Kidney (tissue), 14 donors: ENCODE measurements around the gene TAPT1. TPM values are rescaled to one million over a fixed set of nuclear protein-coding genes. Genes with fewer than 3 reads are reported as not detected.

Experiments
- DNase-seq, 5 donors: peaks; one replicate each; pipeline ENCODE4 v3.0.0-alpha.2; 2013 to 2020
- FAIRE-seq: peaks from 2 replicates; lab custom pipeline; 2012; peaks lifted over from hg19 to GRCh38; lab: Jason Lieb, UNC
- H3K27ac ChIP-seq, 2 donors: one replicate each; pipeline ENCODE4 v1.7.0; 2013; ENCODE audit warnings: low read depth in 2 of 2, low read length in 2 of 2, inconsistent platforms in 1 of 2
- H3K27me3 ChIP-seq: one replicate; pipeline ENCODE4 v1.7.1; 2013; ENCODE audit warnings: low read length, inconsistent platforms; ENCODE audit not compliant: control insufficient read depth, insufficient read depth
- H3K36me3 ChIP-seq, 3 donors: one replicate each; pipeline versions ENCODE4 v1.7.0 to v1.7.1; 2013; ENCODE audit warnings: low read length in 3 of 3, control low read depth in 1 of 3, inconsistent platforms in 1 of 3; ENCODE audit not compliant: insufficient read depth in 3 of 3, control insufficient read depth in 2 of 3
- H3K4me1 ChIP-seq, 3 donors: one replicate each; pipeline versions ENCODE4 v1.7.0 to v1.7.1; 2013; ENCODE audit warnings: low read length in 3 of 3, inconsistent platforms in 1 of 3, low read depth in 1 of 3; ENCODE audit not compliant: control insufficient read depth in 2 of 3, insufficient read depth in 2 of 3
- H3K4me3 ChIP-seq, 3 donors: one replicate each; pipeline versions ENCODE4 v1.7.0 to v1.8.1; 2013; ENCODE audit warnings: low read length in 3 of 3, control low read depth in 1 of 3, inconsistent platforms in 1 of 3
- H3K9ac ChIP-seq, 3 donors: one replicate each; pipeline versions ENCODE4 v1.7.0 to v1.7.1; 2013; ENCODE audit warnings: low read length in 3 of 3, control low read depth in 1 of 3, inconsistent platforms in 1 of 3
- H3K9me3 ChIP-seq, 3 donors: one replicate each; pipeline versions ENCODE4 v1.7.0 to v1.7.1; 2013; ENCODE audit warnings: low read length in 3 of 3, control low read depth in 1 of 3, inconsistent platforms in 1 of 3; ENCODE audit not compliant: control insufficient read depth in 2 of 3, insufficient read depth in 1 of 3
- intact Hi-C: fragments of 100-400 bp; cut with DNase I; formaldehyde crosslinking; loops from one replicate; pipeline ENCODE4 v1.11.1; 2022
- polyA plus RNA-seq: library from polyadenylated mRNA; stranded (reverse); fragments of 350-450 nt; fragmentation: Illumina TruSeq; extraction: RNeasy Lipid Tissue Mini Kit (QIAGEN cat#74804); gene quantifications from one replicate; pipeline ENCODE4 v1.2.3, GENCODE V29; 2014; ENCODE audit warnings: low read depth, low replicate concordance; ENCODE audit not compliant: insufficient read depth
- total RNA-seq: library from RNA; stranded (reverse); fragmentation: NEBNext Ultra II Directional; extraction: Animal tissue kit (Norgen Biotek cat#: 25700); gene quantifications from one replicate; pipeline ENCODE4 v1.2.1, GENCODE V29; 2021
- TF ChIP-seq, protein P1 (sequence below): IDR thresholded peaks from 3 replicates; pipeline ENCODE4 v1.5.1; 2012; ENCODE audit warnings: mild to moderate bottlenecking, moderate library complexity, borderline replicate concordance; ENCODE audit not compliant: insufficient read depth; ENCODE audit errors: extremely low read depth
- donor health status: control.
- donor health status: control.
- donor health status: control.
- donor health status: control.
- donor health status: control.
- donor health status: DM: yes; HTN: yes; CAD: no.
- donor health status: Normal renal cell carcinoma (clear cell type).

Gene TAPT1
- total and polyA plus RNA-seq, 2 donors from 2014 or later, result 20.8 to 36.8 TPM

DNA sequence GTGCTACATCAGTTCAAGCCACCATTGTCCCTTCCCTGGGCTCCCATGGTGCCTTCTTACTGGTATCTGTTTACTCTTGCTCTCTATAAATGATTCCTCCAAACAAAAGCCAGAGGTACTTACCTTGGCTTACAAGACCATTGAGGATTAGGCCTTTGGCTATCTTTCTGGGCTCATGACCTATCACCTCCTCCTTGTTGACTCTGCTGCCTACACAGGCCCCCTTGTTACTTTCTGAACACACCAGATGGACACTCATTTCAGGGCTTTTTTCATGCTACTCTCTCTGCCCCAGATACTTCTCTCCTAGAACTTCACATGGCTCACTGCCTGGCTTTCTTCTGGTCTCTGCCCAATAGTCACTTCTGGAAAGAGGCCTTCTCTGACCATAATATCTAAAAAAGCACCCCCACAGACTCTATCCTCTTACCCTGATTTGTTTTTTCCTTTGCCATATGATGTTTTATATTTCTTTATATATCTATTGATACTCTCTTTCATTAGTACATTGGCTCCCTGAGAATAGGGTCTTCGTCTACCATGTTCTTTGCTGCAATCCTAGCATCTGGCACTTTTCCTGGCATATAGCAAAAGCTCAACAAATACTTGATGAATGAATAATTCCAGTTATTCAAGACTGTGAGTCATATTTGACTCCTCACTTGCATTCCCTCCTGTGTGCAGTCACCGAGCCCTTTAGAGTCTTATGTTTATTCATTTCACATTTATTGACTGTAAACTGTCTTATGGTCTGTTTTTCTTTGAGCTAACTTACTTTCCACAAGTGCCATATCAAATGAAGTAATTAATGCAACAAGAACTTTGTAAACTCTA is 27.1 kb upstream of the TAPT1 start:
- Histone ChIP-seq H3K27me3 (no peaks in the 10 kb centered on the region), H3K4me1 (no peaks in the 10 kb centered on the region), H3K36me3 (no peaks in the 10 kb centered on the region), H3K4me3 (no peak overlapping the region), H3K9ac (no peak overlapping the region), H3K9me3 (no peaks in the 10 kb centered on the region), H3K27ac (no peak overlapping the region)
- intact Hi-C loops, result no loop called here
- TF ChIP-seq, protein P1, sequence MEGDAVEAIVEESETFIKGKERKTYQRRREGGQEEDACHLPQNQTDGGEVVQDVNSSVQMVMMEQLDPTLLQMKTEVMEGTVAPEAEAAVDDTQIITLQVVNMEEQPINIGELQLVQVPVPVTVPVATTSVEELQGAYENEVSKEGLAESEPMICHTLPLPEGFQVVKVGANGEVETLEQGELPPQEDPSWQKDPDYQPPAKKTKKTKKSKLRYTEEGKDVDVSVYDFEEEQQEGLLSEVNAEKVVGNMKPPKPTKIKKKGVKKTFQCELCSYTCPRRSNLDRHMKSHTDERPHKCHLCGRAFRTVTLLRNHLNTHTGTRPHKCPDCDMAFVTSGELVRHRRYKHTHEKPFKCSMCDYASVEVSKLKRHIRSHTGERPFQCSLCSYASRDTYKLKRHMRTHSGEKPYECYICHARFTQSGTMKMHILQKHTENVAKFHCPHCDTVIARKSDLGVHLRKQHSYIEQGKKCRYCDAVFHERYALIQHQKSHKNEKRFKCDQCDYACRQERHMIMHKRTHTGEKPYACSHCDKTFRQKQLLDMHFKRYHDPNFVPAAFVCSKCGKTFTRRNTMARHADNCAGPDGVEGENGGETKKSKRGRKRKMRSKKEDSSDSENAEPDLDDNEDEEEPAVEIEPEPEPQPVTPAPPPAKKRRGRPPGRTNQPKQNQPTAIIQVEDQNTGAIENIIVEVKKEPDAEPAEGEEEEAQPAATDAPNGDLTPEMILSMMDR, result no peak
- DNase-seq (no peak), FAIRE-seq (no peak)

DNA sequence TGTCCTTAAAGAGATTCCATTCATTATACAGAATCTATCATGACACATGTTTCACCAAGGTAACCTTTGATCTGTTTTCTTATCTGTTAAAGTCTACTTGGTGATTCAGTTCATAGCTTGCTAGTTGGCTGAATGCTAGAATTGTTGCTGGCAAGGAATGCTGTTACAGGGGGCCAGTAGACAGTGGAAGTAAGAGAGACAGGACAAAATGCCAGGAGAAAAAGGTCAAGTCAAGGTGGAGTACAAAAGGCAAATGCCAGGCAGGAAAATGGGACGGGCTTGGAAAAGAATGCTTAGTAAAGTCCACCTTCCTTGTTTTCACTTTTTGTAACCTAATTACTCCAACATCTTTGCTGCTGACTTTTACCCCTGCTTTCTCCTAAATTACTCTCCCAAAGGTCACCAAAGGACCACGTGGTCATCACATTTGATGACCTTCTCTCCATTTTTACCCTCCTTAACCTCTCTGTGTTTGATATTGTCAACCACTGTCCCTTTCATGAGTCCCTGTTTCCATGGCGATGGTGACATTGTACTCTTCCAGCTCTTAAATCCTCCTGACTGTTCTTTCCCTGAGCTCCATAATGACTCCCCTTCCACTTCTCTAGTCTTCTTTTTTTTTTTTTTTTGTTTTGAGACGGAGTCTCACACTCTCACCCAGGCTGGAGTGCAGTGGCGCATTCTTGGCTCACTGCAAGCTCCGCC is 24.5 kb upstream of the TAPT1 start:
- Histone ChIP-seq H3K4me3 (no peak overlapping the region), H3K9me3 (no peaks in the 10 kb centered on the region), H3K27me3 (no peaks in the 10 kb centered on the region), H3K4me1 (no peaks in the 10 kb centered on the region), H3K36me3 (no peaks in the 10 kb centered on the region), H3K27ac (no peak overlapping the region), H3K9ac (no peak overlapping the region)
- DNase-seq, result no peak
- TF ChIP-seq, protein P1, result no peak
- intact Hi-C loops, result no loop called here
- no peak for FAIRE-seq

GRCh38 chr4:16248605-16249004 is 22.3 kb upstream of the TAPT1 start:
- no peaks in the 10 kb centered on the region for H3K36me3 ChIP-seq
- FAIRE-seq (no peak), DNase-seq (no peak)
- TF ChIP-seq, protein P1, result no peak
- no peak overlapping the region for H3K4me3 ChIP-seq
- no peak overlapping the region for H3K27ac ChIP-seq
- H3K4me1 ChIP-seq, result no peaks in the 10 kb centered on the region
- H3K9ac ChIP-seq, result no peak overlapping the region
- intact Hi-C loops, result no loop called here
- H3K9me3 ChIP-seq, result no peaks in the 10 kb centered on the region
- H3K27me3 ChIP-seq, result no peaks in the 10 kb centered on the region
